CD14-positive monocyte (primary cell): ENCODE data around the gene C10orf95. TPM values are rescaled to one million over a fixed set of nuclear protein-coding genes. Genes with fewer than 3 reads are reported as not detected.

Experiments used
- DNase-seq, 3 donors: peaks; one replicate each; pipeline ENCODE4 v3.0.0-alpha.2; 2011 to 2022
- H2AFZ ChIP-seq: 2 replicates; pipeline ENCODE4 v1.6.0; 2012; ENCODE audit warnings: mild to moderate bottlenecking, low read depth, low read length, inconsistent platforms; ENCODE audit not compliant: insufficient read depth, poor library complexity, severe bottlenecking
- H3K27ac ChIP-seq, 2 donors: 1 replicate in 1 of 2; 2 replicates in 1 of 2; pipeline ENCODE4 v1.5.1; 2012 to 2013; ENCODE audit warnings: low read length in 2 of 2, control low read depth in 1 of 2, inconsistent platforms in 1 of 2, low read depth in 1 of 2, mild to moderate bottlenecking in 1 of 2
- H3K27me3 ChIP-seq, 2 donors: one replicate each; pipeline versions ENCODE4 v1.6.0 to v1.6.1; 2011 to 2013; ENCODE audit warnings: low read length in 2 of 2; ENCODE audit not compliant: control insufficient read depth in 2 of 2, insufficient read depth in 2 of 2
- H3K36me3 ChIP-seq, 2 donors: replicated peaks in 1 of 2; 1 replicate in 1 of 2; 2 replicates in 1 of 2; pipeline versions ENCODE4 v1.5.1 to v1.6.1; 2012 to 2013; ENCODE audit warnings: low read length in 2 of 2, control low read depth in 1 of 2, inconsistent platforms in 1 of 2, mild to moderate bottlenecking in 1 of 2; ENCODE audit not compliant: insufficient read depth in 2 of 2, control insufficient read depth in 1 of 2
- H3K4me1 ChIP-seq, 2 donors: 1 replicate in 1 of 2; 2 replicates in 1 of 2; pipeline versions ENCODE4 v1.5.1 to v1.6.1; 2012 to 2013; ENCODE audit warnings: low read length in 2 of 2, control low read depth in 1 of 2, inconsistent platforms in 1 of 2, mild to moderate bottlenecking in 1 of 2, moderate library complexity in 1 of 2; ENCODE audit not compliant: insufficient read depth in 2 of 2, control insufficient read depth in 1 of 2
- H3K4me2 ChIP-seq: replicated peaks from 2 replicates; pipeline ENCODE3; 2012; ENCODE audit warnings: low read length, moderate library complexity, mild to moderate bottlenecking; ENCODE audit not compliant: poor library complexity, severe bottlenecking; ENCODE audit errors: extremely low read depth
- H3K4me3 ChIP-seq, 3 experiments: fragments of 200-600 bp in 1 of 3; sonication (generic) in 1 of 3; replicated peaks in 1 of 3; 1 replicate in 2 of 3; 2 replicates in 1 of 3; pipeline ENCODE4 v1.5.1; 2011 to 2013; ENCODE audit warnings: low read length in 3 of 3, mild to moderate bottlenecking in 3 of 3, control low read depth in 2 of 3, low read depth in 2 of 3, inconsistent platforms in 1 of 3, moderate library complexity in 1 of 3
- H3K79me2 ChIP-seq: 2 replicates; pipeline ENCODE4 v1.6.0; 2012; ENCODE audit warnings: mild to moderate bottlenecking, control low read depth, inconsistent platforms, low read length, moderate library complexity; ENCODE audit not compliant: insufficient read depth
- H3K9ac ChIP-seq: 2 replicates; pipeline ENCODE4 v1.6.0; 2017; ENCODE audit warnings: low read length, mild to moderate bottlenecking; ENCODE audit not compliant: insufficient read depth, poor library complexity, severe bottlenecking
- H3K9me3 ChIP-seq, 2 donors: replicated peaks in 1 of 2; 1 replicate in 1 of 2; 2 replicates in 1 of 2; pipeline versions ENCODE4 v1.5.1 to v1.6.1; 2012 to 2013; ENCODE audit warnings: low read length in 2 of 2, control low read depth in 1 of 2; ENCODE audit not compliant: control insufficient read depth in 1 of 2, insufficient read depth in 1 of 2
- H4K20me1 ChIP-seq: 2 replicates; pipeline ENCODE4 v1.6.0; 2012; ENCODE audit warnings: mild to moderate bottlenecking, low read length, control low read depth, moderate library complexity; ENCODE audit not compliant: insufficient read depth
- H3K27ac Mint-ChIP-seq, 7 donors: one replicate each; pipeline ENCODE4 v1.8.0; 2020; ENCODE audit warnings: mild to moderate bottlenecking in 7 of 7, mixed read lengths in 7 of 7, moderate library complexity in 6 of 7, inconsistent platforms in 2 of 7
- H3K27me3 Mint-ChIP-seq, 3 donors: one replicate each; pipeline ENCODE4 v1.8.0; 2021 to 2022; ENCODE audit warnings: low read depth in 3 of 3, mild to moderate bottlenecking in 3 of 3, mixed read lengths in 3 of 3, moderate library complexity in 3 of 3, inconsistent platforms in 1 of 3
- H3K36me3 Mint-ChIP-seq, 2 donors: one replicate each; pipeline ENCODE4 v1.8.0; 2020; ENCODE audit warnings: mixed read lengths in 2 of 2, inconsistent platforms in 1 of 2, mild to moderate bottlenecking in 1 of 2
- H3K4me1 Mint-ChIP-seq: one replicate; pipeline ENCODE4 v1.8.0; 2020; ENCODE audit warnings: mild to moderate bottlenecking, mixed read lengths
- H3K4me3 Mint-ChIP-seq, 2 donors: one replicate each; pipeline ENCODE4 v1.8.0; 2020; ENCODE audit warnings: mild to moderate bottlenecking in 2 of 2, mixed read lengths in 2 of 2, moderate library complexity in 1 of 2
- H3K9me3 Mint-ChIP-seq, 7 donors: one replicate each; pipeline ENCODE4 v1.8.0; 2020 to 2022; ENCODE audit warnings: mixed read lengths in 7 of 7, mild to moderate bottlenecking in 6 of 7, moderate library complexity in 6 of 7, inconsistent platforms in 2 of 7
- WGBS: methylation state at CpG from one replicate; pipeline ENCODE4 v1.1.5; 2013; ENCODE audit warnings: missing lambda C conversion rate; ENCODE audit not compliant: insufficient coverage; 5-methylcytosine and 5-hydroxymethylcytosine counted together
- intact Hi-C, 2 donors: fragments of 100-400 bp; cut with micrococcal nuclease; formaldehyde crosslinking; loops; one replicate each; pipeline versions ENCODE4 v1.15.0 to v1.15.1; 2023
- polyA plus RNA-seq, 3 donors: library from polyadenylated mRNA; depleted of rRNA in 1 of 3; unstranded in 2 of 3; stranded (reverse) in 1 of 3; fragments of 300-500 nt in 2 of 3; fragments of >200 nt in 1 of 3; fragmentation: Illumina TruSeq in 2 of 3; gene quantifications; 1 replicate in 2 of 3; 2 replicates in 1 of 3; pipeline ENCODE4 v1.2.3, GENCODE V29; 2012 to 2021
- TF ChIP-seq, protein P1 (sequence below): fragments of 200-600 bp; IDR thresholded peaks from one replicate; pipeline ENCODE4 v1.8.0; 2022; ENCODE audit warnings: antibody characterized with exemption, mild to moderate bottlenecking

The C10orf95 gene
- polyA plus RNA-seq, 3 donors = 0.27 TPM; not detected in 2

DNA sequence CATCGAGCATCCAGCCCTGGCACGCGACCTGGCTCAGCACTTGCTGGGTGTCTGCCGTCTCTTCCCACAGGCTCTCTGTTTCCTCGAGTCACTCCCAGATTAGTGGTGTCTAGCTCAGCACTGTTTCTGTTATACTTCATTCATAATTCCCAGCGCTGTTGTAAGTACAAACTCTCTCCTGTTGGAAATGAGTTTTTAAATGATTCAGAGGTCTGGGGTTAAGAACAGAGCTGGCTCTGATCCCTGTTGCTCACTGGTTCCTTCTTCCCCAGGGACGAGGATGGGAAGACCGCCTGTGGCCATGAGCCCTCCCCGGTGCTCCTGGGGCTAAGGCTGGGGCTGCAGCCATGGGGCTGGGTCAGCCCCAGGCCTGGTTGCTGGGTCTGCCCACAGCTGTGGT lies 17.3 kb upstream of the C10orf95 start:
- Histone ChIP-seq H4K20me1 (no peaks in the 10 kb centered on the region), H3K4me2 (peak overlapping the region; percentile 48), H3K36me3 (peaks cover 2 to 9% of the 10 kb centered on the region in 2 donors), H3K4me1 (peaks cover 30 to 36% of the 10 kb centered on the region in 2 donors), H3K27ac (peak overlapping the region; percentile 63 to 86), H2AFZ (peak overlapping the region; percentile 46), H3K79me2 (no peaks in the 10 kb centered on the region), H3K9ac (peak overlapping the region; percentile 40), H3K4me3 (peak overlapping the region in 1 of 3 experiments; percentile 35), H3K27me3 (no peaks in the 10 kb centered on the region), H3K9me3 (no peaks in the 10 kb centered on the region)
- Mint-ChIP-seq H3K27ac (peak overlapping the region; percentile 93 to 97 (median 96)), H3K36me3 (peaks cover 20 to 28% of the 10 kb centered on the region in 2 donors), H3K27me3 (peaks cover 0 to 6% (median 4%) of the 10 kb centered on the region in 3 donors), H3K4me3 (peak overlapping the region in 1 of 2 donors; percentile 35), H3K9me3 (no peaks in the 10 kb centered on the region), H3K4me1 (peaks cover 38% of the 10 kb centered on the region)
- intact Hi-C loops = no loop called here
- peak in 1 of 3 donors; percentile 10 for DNase-seq
- TF ChIP-seq, protein P1, sequence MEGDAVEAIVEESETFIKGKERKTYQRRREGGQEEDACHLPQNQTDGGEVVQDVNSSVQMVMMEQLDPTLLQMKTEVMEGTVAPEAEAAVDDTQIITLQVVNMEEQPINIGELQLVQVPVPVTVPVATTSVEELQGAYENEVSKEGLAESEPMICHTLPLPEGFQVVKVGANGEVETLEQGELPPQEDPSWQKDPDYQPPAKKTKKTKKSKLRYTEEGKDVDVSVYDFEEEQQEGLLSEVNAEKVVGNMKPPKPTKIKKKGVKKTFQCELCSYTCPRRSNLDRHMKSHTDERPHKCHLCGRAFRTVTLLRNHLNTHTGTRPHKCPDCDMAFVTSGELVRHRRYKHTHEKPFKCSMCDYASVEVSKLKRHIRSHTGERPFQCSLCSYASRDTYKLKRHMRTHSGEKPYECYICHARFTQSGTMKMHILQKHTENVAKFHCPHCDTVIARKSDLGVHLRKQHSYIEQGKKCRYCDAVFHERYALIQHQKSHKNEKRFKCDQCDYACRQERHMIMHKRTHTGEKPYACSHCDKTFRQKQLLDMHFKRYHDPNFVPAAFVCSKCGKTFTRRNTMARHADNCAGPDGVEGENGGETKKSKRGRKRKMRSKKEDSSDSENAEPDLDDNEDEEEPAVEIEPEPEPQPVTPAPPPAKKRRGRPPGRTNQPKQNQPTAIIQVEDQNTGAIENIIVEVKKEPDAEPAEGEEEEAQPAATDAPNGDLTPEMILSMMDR = no peak
- 82% methylated on average over 5 of the region's 9 CpGs for WGBS

DNA sequence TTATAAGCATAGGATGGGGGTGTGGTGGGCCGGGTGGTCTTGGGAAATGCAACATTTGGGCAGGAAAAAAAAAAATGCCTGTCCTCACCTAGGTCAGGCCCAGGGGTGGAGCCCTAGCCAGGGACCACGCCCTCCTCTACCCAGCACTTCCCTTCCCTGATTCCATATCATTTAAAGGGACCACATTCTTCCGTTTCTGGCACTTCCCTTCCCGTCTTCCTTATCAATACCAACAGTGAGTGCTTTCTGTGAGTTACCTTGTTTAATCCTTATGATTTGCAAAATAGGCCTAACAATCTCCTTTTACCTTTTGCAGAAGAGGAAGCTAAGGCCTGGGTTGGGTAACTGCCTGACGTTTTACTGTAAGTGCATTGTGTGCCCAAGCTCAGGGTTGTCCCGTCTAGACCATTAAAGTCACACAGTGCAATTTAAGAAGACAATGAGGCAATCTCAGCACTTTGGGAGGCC lies 16.7 kb upstream of the C10orf95 start:
- TF ChIP-seq, protein P1 = no peak
- H3K9me3 Mint-ChIP-seq = no peaks in the 10 kb centered on the region
- H3K36me3 Mint-ChIP-seq = peaks cover 17 to 25% of the 10 kb centered on the region in 2 donors
- Histone ChIP-seq H3K9ac (no peak overlapping the region), H3K36me3 (peaks cover 2 to 5% of the 10 kb centered on the region in 2 donors), H3K4me1 (peaks cover 30 to 40% of the 10 kb centered on the region in 2 donors), H3K79me2 (no peaks in the 10 kb centered on the region), H3K4me2 (peak overlapping the region; percentile 48), H3K27ac (peak overlapping the region; percentile 63 to 86), H3K27me3 (no peaks in the 10 kb centered on the region), H3K9me3 (no peaks in the 10 kb centered on the region), H4K20me1 (no peaks in the 10 kb centered on the region), H3K4me3 (peak overlapping the region in 1 of 3 experiments; percentile 35), H2AFZ (no peak overlapping the region)
- peak overlapping the region; percentile 35 to 64 for H3K4me3 Mint-ChIP-seq
- H3K27ac Mint-ChIP-seq = peak overlapping the region; percentile 93 to 97 (median 96)
- DNase-seq = peak; percentile 84 to 94 (median 88)
- peaks cover 44% of the 10 kb centered on the region for H3K4me1 Mint-ChIP-seq
- peaks cover 3 to 9% (median 7%) of the 10 kb centered on the region in 3 donors for H3K27me3 Mint-ChIP-seq
- 0% methylated on average over 3 of the region's 6 CpGs for WGBS
- intact Hi-C loops = no loop called here
